Prostate gland (tissue), 2 donors: Measurements from ENCODE around the gene TJP2. TPM values are rescaled to one million over a fixed set of nuclear protein-coding genes. Genes with fewer than 3 reads are reported as not detected.

Experiments used
- DNase-seq: peaks from one replicate; pipeline ENCODE4 v3.0.0-alpha.2; 2019; ENCODE audit warnings: low spot score
- H3K27ac ChIP-seq, 2 donors: fragments of 200-600 bp; sonication (generic); 2 replicates each; pipeline ENCODE4 v1.5.1; 2017 to 2019
- H3K27me3 ChIP-seq: fragments of 200-600 bp; sonication (generic); replicated peaks from 2 replicates; pipeline ENCODE4 v1.5.1; 2019; ENCODE audit not compliant: insufficient read depth
- H3K36me3 ChIP-seq, 2 donors: fragments of 200-600 bp; sonication (generic); 1 replicate in 1 of 2; 2 replicates in 1 of 2; pipeline versions ENCODE4 v1.5.1 to v1.8.1; 2017 to 2019
- H3K4me1 ChIP-seq: fragments of 200-600 bp; sonication (generic); replicated peaks from 2 replicates; pipeline ENCODE4 v1.5.1; 2019
- H3K4me3 ChIP-seq, 2 donors: fragments of 200-600 bp; sonication (generic); 2 replicates each; pipeline ENCODE4 v1.5.1; 2017 to 2019
- H3K9me3 ChIP-seq: fragments of 200-600 bp; sonication (generic); 2 replicates; pipeline ENCODE4 v1.5.1; 2017
- CTCF ChIP-seq, 4 experiments: fragments of 200-600 bp in 2 of 4; fragments of 450-650 bp in 2 of 4; sonication (generic) in 2 of 4; IDR thresholded peaks; 1 replicate in 3 of 4; 2 replicates in 1 of 4; pipeline ENCODE4 v1.5.1; 2016 to 2019; ENCODE audit warnings: antibody characterized with exemption in 4 of 4, mild to moderate bottlenecking in 2 of 4, moderate library complexity in 2 of 4
- POLR2A ChIP-seq: fragments of 450-650 bp; IDR thresholded peaks from one replicate; pipeline ENCODE4 v1.6.1; 2016; ENCODE audit warnings: antibody characterized with exemption, mild to moderate bottlenecking
- POLR2AphosphoS5 ChIP-seq: sonication (generic); formaldehyde crosslinking; IDR thresholded peaks from one replicate; pipeline ENCODE4 v1.6.1; 2017; ENCODE audit warnings: antibody characterized with exemption
- WGBS: methylation state at CpG from one replicate; pipeline ENCODE4 v1.1.5; 2018; 5-methylcytosine and 5-hydroxymethylcytosine counted together
- intact Hi-C: fragments of 100-400 bp; cut with DNase I; formaldehyde crosslinking; loops from one replicate; pipeline ENCODE4 v1.14.2; 2022
- total RNA-seq, 2 donors: library from RNA; depleted of rRNA; stranded (reverse); fragments of >200 nt; gene quantifications; one replicate each; pipeline ENCODE4 v1.1.0, GENCODE V29; 2016

The TJP2 gene
- total RNA-seq, 2 donors from 2014 or later = 117 to 166 TPM

- H3K4me1 ChIP-seq = peaks cover 2% of the 10 kb centered on the region
- 84% methylated on average over 5 of the region's 5 CpGs for WGBS
- no peaks in the 10 kb centered on the region for H3K36me3 ChIP-seq
- DNase-seq = no peak
- H3K9me3 ChIP-seq = no peaks in the 10 kb centered on the region
- no peak overlapping the region for H3K27ac ChIP-seq
- TF ChIP-seq POLR2A (no peak), POLR2AphosphoS5 (no peak), CTCF (IDR thresholded peaks at IDR 0.05) (no peak)
- no peak overlapping the region for H3K4me3 ChIP-seq
- intact Hi-C loops = no loop called here
- no peaks in the 10 kb centered on the region for H3K27me3 ChIP-seq
Measured at GRCh38 chr9:69194702-69195418, 20.8 kb downstream of the TJP2 start.

GRCh38 chr9:69195668-69196067, 21.6 kb downstream of the TJP2 start:
- H3K9me3 ChIP-seq = no peaks in the 10 kb centered on the region
- H3K27me3 ChIP-seq = no peaks in the 10 kb centered on the region
- no peaks in the 10 kb centered on the region for H3K36me3 ChIP-seq
- H3K27ac ChIP-seq = no peak overlapping the region
- intact Hi-C loops = no loop called here
- TF ChIP-seq POLR2AphosphoS5 (no peak), CTCF (IDR thresholded peaks at IDR 0.05) (no peak), POLR2A (no peak)
- no peak overlapping the region for H3K4me3 ChIP-seq
- peaks cover 2% of the 10 kb centered on the region for H3K4me1 ChIP-seq
- 63% methylated on average over 3 of the region's 3 CpGs for WGBS
- no peak for DNase-seq

- Histone ChIP-seq H3K36me3 (no peaks in the 10 kb centered on the region), H3K27ac (no peak overlapping the region), H3K4me1 (peaks cover 2% of the 10 kb centered on the region), H3K27me3 (no peaks in the 10 kb centered on the region), H3K9me3 (no peaks in the 10 kb centered on the region), H3K4me3 (no peak overlapping the region)
- no peak for DNase-seq
- WGBS = 56% methylated on average over 4 of the region's 4 CpGs
- TF ChIP-seq CTCF (IDR thresholded peaks at IDR 0.05) = no peak
- peak; percentile 39 for TF ChIP-seq POLR2AphosphoS5
- intact Hi-C loops = no loop called here
Measured at GRCh38 chr9:69197687-69198086, 23.6 kb downstream of the TJP2 start.

GRCh38 chr9:69198521-69199220, 24.6 kb downstream of the TJP2 start:
- no peaks in the 10 kb centered on the region for H3K36me3 ChIP-seq
- no peak for DNase-seq
- H3K4me3 ChIP-seq = no peak overlapping the region
- WGBS = 28% methylated on average over 7 of the region's 7 CpGs
- peaks cover 2% of the 10 kb centered on the region for H3K4me1 ChIP-seq
- no peak overlapping the region for H3K27ac ChIP-seq
- TF ChIP-seq CTCF (IDR thresholded peaks at IDR 0.05) (no peak), POLR2AphosphoS5 (no peak), POLR2A (no peak)
- intact Hi-C loops = no loop called here
- H3K9me3 ChIP-seq = no peaks in the 10 kb centered on the region
- no peaks in the 10 kb centered on the region for H3K27me3 ChIP-seq
